HepG2 (cell line): Measurements from ENCODE around the gene TMEM238. TPM values are rescaled to one million over a fixed set of nuclear protein-coding genes. Genes with fewer than 3 reads are reported as not detected.

Experiments used
- ATAC-seq: fragments of 200-7000 bp; cut with Tn5 transposase; 3 replicates; pipeline ENCODE4 v1.9.1; 2020; ENCODE audit warnings: mild to moderate bottlenecking, moderate library complexity
- BruUV-seq: library from RNA; stranded (reverse); fragments of 400-500 nt; replicated peaks from 2 replicates; lab custom pipeline; 2021; lab: Mats Ljungman, UMichigan
- CTCF ChIA-PET: fragments of 300-600 bp; formaldehyde crosslinking; extraction: SDS; loops from one replicate; lab custom pipeline; 2021; ENCODE audit warnings: low total read pairs, inconsistent platforms, low intra/inter-chr PET ratio; lab: Yijun Ruan, JAX
- POLR2A ChIA-PET: fragments of 350-600 bp; sonication (Branson Sonifier 250); formaldehyde crosslinking; loops from one replicate; lab custom pipeline; 2020; ENCODE audit warnings: antibody characterized with exemption, inconsistent platforms; lab: Yijun Ruan, JAX
- DNase-seq: peaks from one replicate; pipeline ENCODE4 v3.0.0-alpha.2; 2015; ENCODE audit warnings: low spot score
- FAIRE-seq: peaks from 3 replicates; lab custom pipeline; 2011; peaks lifted over from hg19 to GRCh38; lab: Jason Lieb, UNC
- H2AFZ ChIP-seq: one replicate; pipeline ENCODE4 v1.6.1; 2011; ENCODE audit warnings: low read length, inconsistent platforms
- H3K27ac ChIP-seq: fragments of 300-600 bp; 3 replicates; pipeline ENCODE4 v1.8.0; 2011; ENCODE audit warnings: mixed run types, mild to moderate bottlenecking, mixed read lengths, low read length, inconsistent platforms; ENCODE audit not compliant: insufficient read depth; ENCODE audit errors: extremely low read length
- H3K27me3 ChIP-seq, 2 experiments: fragments of 200-600 bp in 1 of 2; 2 replicates in 1 of 2; 3 replicates in 1 of 2; pipeline versions ENCODE4 v1.6.0 to v1.8.0; 2011; ENCODE audit warnings: low read length in 2 of 2, mild to moderate bottlenecking in 2 of 2, moderate library complexity in 2 of 2, inconsistent platforms in 1 of 2; ENCODE audit not compliant: insufficient read depth in 2 of 2, control insufficient read depth in 1 of 2
- H3K36me3 ChIP-seq, 2 experiments: fragments of 200-600 bp in 1 of 2; replicated peaks in 1 of 2; 2 replicates in 1 of 2; 3 replicates in 1 of 2; pipeline versions ENCODE4 v1.5.1 to v1.8.0; 2011; ENCODE audit warnings: low read length in 2 of 2, inconsistent platforms in 1 of 2; ENCODE audit not compliant: insufficient read depth in 2 of 2, control insufficient read depth in 1 of 2
- H3K4me1 ChIP-seq: 2 replicates; pipeline ENCODE4 v1.5.1; 2012; ENCODE audit warnings: low read length, inconsistent platforms; ENCODE audit not compliant: insufficient read depth
- H3K4me2 ChIP-seq: 2 replicates; pipeline ENCODE4 v1.6.0; 2011; ENCODE audit warnings: low read depth, low read length, inconsistent platforms
- H3K4me3 ChIP-seq, 3 experiments: fragments of 200-600 bp in 1 of 3; sonication (generic), shearing (Covaris generic) in 1 of 3; replicated peaks in 1 of 3; 2 replicates each; pipeline ENCODE4 v1.5.1; 2011 to 2016; ENCODE audit warnings: low read length in 3 of 3, inconsistent platforms in 2 of 3, low read depth in 2 of 3, mild to moderate bottlenecking in 2 of 3, control low read depth in 1 of 3, mixed read lengths in 1 of 3; ENCODE audit not compliant: insufficient read depth in 1 of 3
- H3K79me2 ChIP-seq: one replicate; pipeline ENCODE4 v1.6.1; 2011; ENCODE audit warnings: low read length, inconsistent platforms; ENCODE audit not compliant: insufficient read depth
- H3K9ac ChIP-seq: 2 replicates; pipeline ENCODE4 v1.6.0; 2011; ENCODE audit warnings: mild to moderate bottlenecking, low read depth, low read length, inconsistent platforms; ENCODE audit not compliant: insufficient read depth
- H3K9me3 ChIP-seq: 2 replicates; pipeline ENCODE4 v1.5.1; 2012; ENCODE audit warnings: mild to moderate bottlenecking, low read length
- H4K20me1 ChIP-seq: 2 replicates; pipeline ENCODE4 v1.6.0; 2011; ENCODE audit warnings: inconsistent platforms, mild to moderate bottlenecking, low read length, moderate library complexity; ENCODE audit not compliant: insufficient read depth
- MTF1 ChIP-seq: sonication (generic); formaldehyde crosslinking; IDR thresholded peaks from 2 replicates; pipeline ENCODE4 v1.5.0; 2020; ENCODE audit warnings: missing genetic modification reagents
- ZNF121 ChIP-seq: sonication (generic); formaldehyde crosslinking; IDR thresholded peaks from 2 replicates; pipeline ENCODE4 v1.5.0; 2020; ENCODE audit warnings: mild to moderate bottlenecking, missing genetic modification reagents
- WGBS: methylation state at CpG from one replicate; pipeline ENCODE4 v1.1.6; 2017; ENCODE audit warnings: low lambda C conversion rate; 5-methylcytosine and 5-hydroxymethylcytosine counted together
- in situ Hi-C: cut with HindIII; loops from 2 replicates; pipeline ENCODE4 v1.10.0; 2017; ENCODE audit warnings: low pct_unique_long_range_greater_than_20kb; ENCODE audit not compliant: extremely low pct_ligation_motif_present
- intact Hi-C: fragments of 100-400 bp; cut with micrococcal nuclease; formaldehyde crosslinking; loops from one replicate; pipeline ENCODE4 v1.10.0; 2022; ENCODE audit not compliant: unreplicated experiment
- polyA plus RNA-seq, 8 experiments: library from polyadenylated mRNA; depleted of rRNA in 3 of 8; stranded (reverse) in 7 of 8; unstranded in 1 of 8; fragments of >200 nt; fragmentation: Illumina TruSeq in 4 of 8; extraction: Trizol in 4 of 8; gene quantifications; 2 replicates each; pipeline versions ENCODE4 v1.2.1 to v1.2.3, GENCODE V29; 2011 to 2016; ENCODE audit warnings: low read depth in 4 of 8, missing spikeins in 1 of 8, mixed read lengths in 1 of 8; ENCODE audit not compliant: insufficient read depth in 1 of 8
- total RNA-seq, 5 experiments: library from RNA; depleted of rRNA; stranded (reverse); fragments of >200 nt; fragmentation: Illumina TruSeq; extraction: Trizol; gene quantifications; 2 replicates each; pipeline ENCODE4 v1.2.3, GENCODE V29; 2016; ENCODE audit warnings: low read depth in 1 of 5
- TF ChIP-seq, protein P1 (sequence below): sonication (generic); formaldehyde crosslinking; IDR thresholded peaks from 2 replicates; pipeline ENCODE4 v1.9.0; 2021; ENCODE audit warnings: missing genetic modification reagents, mild to moderate bottlenecking, borderline replicate concordance

TMEM238 gene
- total and polyA plus RNA-seq, 2 of the 13 experiments (the other 11 are each of a cell fraction or from before 2014, with no cell fraction given): not detected

DNA sequence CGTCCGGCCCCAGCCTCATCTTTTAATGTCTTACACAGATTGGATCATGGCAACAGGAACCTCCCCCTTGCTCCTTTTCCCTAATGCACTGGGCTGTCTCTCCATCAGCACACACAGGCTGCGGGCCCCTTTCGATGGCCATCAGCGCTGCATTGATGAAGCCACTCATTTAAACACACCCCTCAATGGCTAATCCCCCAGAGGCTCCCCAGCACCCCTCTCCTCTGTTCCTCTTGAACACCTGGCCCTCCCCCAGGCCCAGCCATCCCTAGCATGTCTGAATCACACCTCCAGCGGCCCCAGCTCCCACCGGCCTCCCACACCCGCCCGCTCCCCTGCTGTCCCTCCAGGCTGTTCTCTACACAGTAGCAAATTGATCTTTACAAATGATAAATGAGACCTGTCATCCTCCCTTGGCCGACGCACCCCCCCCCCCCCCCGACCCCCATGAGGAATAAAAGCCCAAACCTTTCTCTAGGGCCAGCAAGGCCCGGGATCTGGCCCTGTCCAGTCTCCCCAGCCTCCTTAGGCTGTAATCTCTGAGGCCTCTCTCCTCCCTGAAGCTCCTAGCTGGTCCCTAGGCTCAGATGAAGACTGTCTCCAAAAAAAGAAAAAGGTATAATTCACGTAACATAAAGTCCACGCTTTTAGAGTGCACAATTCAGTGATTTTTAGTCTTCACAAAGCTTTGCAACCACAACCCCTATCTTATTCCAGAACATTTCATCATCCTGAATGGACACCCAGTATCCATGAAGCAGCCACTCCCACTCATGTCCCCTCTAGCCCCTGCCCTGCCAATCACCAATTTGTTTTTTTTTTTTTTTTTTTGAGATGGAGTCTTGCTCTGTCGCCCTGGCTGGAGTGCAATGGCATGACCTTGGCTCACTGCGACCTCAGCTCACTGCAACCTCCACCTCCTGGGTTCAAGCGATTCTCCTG is 9.0 kb upstream of the TMEM238 start:
- ChIA-PET CTCF (no interaction called here), POLR2A (interaction anchor here (0.7 to 9.7 kb wide), 4 partner anchors 14 to 232 kb away, joined by 3 to 62 read pairs (median 4); partner anchors contain the start of genes KMT5C and UBE2S)
- intact Hi-C loops (no loop called here), in situ Hi-C loops (no loop called here)
- Histone ChIP-seq H2AFZ (no peak overlapping the region), H4K20me1 (peaks cover 25% of the 10 kb centered on the region), H3K9ac (no peak overlapping the region), H3K79me2 (peaks cover 4% of the 10 kb centered on the region), H3K4me1 (peaks cover 42% of the 10 kb centered on the region), H3K4me2 (no peak overlapping the region), H3K27ac (no peak overlapping the region), H3K4me3 (no peak overlapping the region), H3K9me3 (no peaks in the 10 kb centered on the region), H3K27me3 (no peaks in the 10 kb centered on the region), H3K36me3 (peaks cover 12 to 20% of the 10 kb centered on the region in 2 experiments)
- FAIRE-seq (no peak), ATAC-seq (peak; percentile 27), DNase-seq (no peak)
- TF ChIP-seq ZNF121 (CRISPR knock-in tag) (peak; percentile 33; the same call in 1 of the 2 replicates), MTF1 (CRISPR knock-in tag) (no peak)
- TF ChIP-seq, protein P1, sequence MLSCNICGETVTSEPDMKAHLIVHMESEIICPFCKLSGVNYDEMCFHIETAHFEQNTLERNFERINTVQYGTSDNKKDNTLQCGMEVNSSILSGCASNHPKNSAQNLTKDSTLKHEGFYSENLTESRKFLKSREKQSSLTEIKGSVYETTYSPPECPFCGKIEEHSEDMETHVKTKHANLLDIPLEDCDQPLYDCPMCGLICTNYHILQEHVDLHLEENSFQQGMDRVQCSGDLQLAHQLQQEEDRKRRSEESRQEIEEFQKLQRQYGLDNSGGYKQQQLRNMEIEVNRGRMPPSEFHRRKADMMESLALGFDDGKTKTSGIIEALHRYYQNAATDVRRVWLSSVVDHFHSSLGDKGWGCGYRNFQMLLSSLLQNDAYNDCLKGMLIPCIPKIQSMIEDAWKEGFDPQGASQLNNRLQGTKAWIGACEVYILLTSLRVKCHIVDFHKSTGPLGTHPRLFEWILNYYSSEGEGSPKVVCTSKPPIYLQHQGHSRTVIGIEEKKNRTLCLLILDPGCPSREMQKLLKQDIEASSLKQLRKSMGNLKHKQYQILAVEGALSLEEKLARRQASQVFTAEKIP (CRISPR knock-in tag): no peak
- WGBS: 84% methylated on average over 18 of the region's 18 CpGs
- no TSS peak for BruUV-seq
